CD4-positive, alpha-beta memory T cell (primary cell): ENCODE measurements around the gene PCDH15. TPM values are rescaled to one million over a fixed set of nuclear protein-coding genes. Genes with fewer than 3 reads are reported as not detected.

Experiments
- CTCF ChIA-PET: fragments of 350-600 bp; sonication (Branson Sonifier 250); formaldehyde crosslinking; loops from one replicate; lab custom pipeline; 2021; ENCODE audit warnings: inconsistent platforms; ENCODE audit not compliant: partially characterized antibody; lab: Charles Lee
- POLR2A ChIA-PET: fragments of 350-600 bp; sonication (Branson Sonifier 250); formaldehyde crosslinking; loops from one replicate; lab custom pipeline; 2021; ENCODE audit not compliant: partially characterized antibody; lab: Charles Lee
- DNase-seq, 5 donors: peaks; one replicate each; pipeline versions ENCODE4 v3.0.0 to v3.0.0-alpha.2; 2020 to 2022; ENCODE audit warnings: mixed read lengths in 1 of 5
- H3K27ac ChIP-seq: one replicate; pipeline ENCODE4 v1.7.0; 2013; ENCODE audit warnings: low read depth, low read length
- H3K27me3 ChIP-seq: 2 replicates; pipeline ENCODE4 v1.7.0; 2013; ENCODE audit warnings: mild to moderate bottlenecking, low read length, moderate library complexity; ENCODE audit not compliant: insufficient read depth
- H3K36me3 ChIP-seq: 2 replicates; pipeline ENCODE4 v1.7.0; 2013; ENCODE audit warnings: mild to moderate bottlenecking, low read length, moderate library complexity; ENCODE audit not compliant: insufficient read depth
- H3K4me1 ChIP-seq: 2 replicates; pipeline ENCODE4 v1.7.0; 2013; ENCODE audit warnings: mild to moderate bottlenecking, low read length, moderate library complexity; ENCODE audit not compliant: insufficient read depth
- H3K4me3 ChIP-seq, 2 donors: one replicate each; pipeline ENCODE4 v1.7.0; 2013; ENCODE audit warnings: low read length in 2 of 2, mild to moderate bottlenecking in 1 of 2
- H3K9me3 ChIP-seq, 2 donors: one replicate each; pipeline ENCODE4 v1.7.0; 2013; ENCODE audit warnings: low read length in 2 of 2, control low read depth in 1 of 2; ENCODE audit not compliant: control insufficient read depth in 1 of 2
- H3K27ac Mint-ChIP-seq, 7 donors: one replicate each; pipeline ENCODE4 v1.8.0; 2020 to 2021; ENCODE audit warnings: mixed read lengths in 7 of 7, mild to moderate bottlenecking in 6 of 7, inconsistent platforms in 3 of 7, moderate library complexity in 3 of 7
- H3K27me3 Mint-ChIP-seq, 2 donors: one replicate each; pipeline ENCODE4 v1.8.0; 2020 to 2021; ENCODE audit warnings: mixed read lengths in 2 of 2
- H3K36me3 Mint-ChIP-seq, 2 donors: one replicate each; pipeline ENCODE4 v1.8.0; 2020 to 2021; ENCODE audit warnings: mixed read lengths in 2 of 2, inconsistent platforms in 1 of 2, mild to moderate bottlenecking in 1 of 2
- H3K4me1 Mint-ChIP-seq, 4 donors: one replicate each; pipeline ENCODE4 v1.8.0; 2020 to 2021; ENCODE audit warnings: mixed read lengths in 4 of 4, mild to moderate bottlenecking in 1 of 4
- H3K4me3 Mint-ChIP-seq, 8 donors: one replicate each; pipeline ENCODE4 v1.8.0; 2020 to 2021; ENCODE audit warnings: mixed read lengths in 8 of 8, mild to moderate bottlenecking in 7 of 8, moderate library complexity in 6 of 8, inconsistent platforms in 3 of 8
- H3K9me3 Mint-ChIP-seq, 8 donors: one replicate each; pipeline ENCODE4 v1.8.0; 2020 to 2021; ENCODE audit warnings: mixed read lengths in 8 of 8, mild to moderate bottlenecking in 5 of 8, inconsistent platforms in 3 of 8, moderate library complexity in 1 of 8
- intact Hi-C: fragments of 100-400 bp; cut with micrococcal nuclease; formaldehyde crosslinking; loops from one replicate; pipeline ENCODE4 v1.15.1; 2023
- polyA plus RNA-seq, 2 donors: library from polyadenylated mRNA; unstranded; fragments of 300-500 nt; fragmentation: Illumina TruSeq; gene quantifications; one replicate each; pipeline ENCODE4 v1.2.3, GENCODE V29; 2021
- total RNA-seq, 2 experiments: library from RNA; stranded (reverse); gene quantifications; one replicate each; pipeline ENCODE4 v1.2.3, GENCODE V29; 2021

Gene PCDH15
- total and polyA plus RNA-seq, 4 experiments from 2014 or later = not detected

GRCh38 chr10:54501929-54502328 is 299.1 kb downstream of the PCDH15 start:
- CTCF ChIA-PET = no interaction called here

GRCh38 chr10:54496852-54497251 is 304.2 kb downstream of the PCDH15 start:
- no peaks in the 10 kb centered on the region for H3K36me3 Mint-ChIP-seq
- H3K4me1 ChIP-seq = no peaks in the 10 kb centered on the region
- H3K27me3 Mint-ChIP-seq = no peaks in the 10 kb centered on the region
- no peak overlapping the region for H3K4me3 Mint-ChIP-seq
- no peak overlapping the region for H3K4me3 ChIP-seq
- H3K9me3 ChIP-seq = peaks cover 0 to 4% of the 10 kb centered on the region in 2 donors
- no peaks in the 10 kb centered on the region for H3K4me1 Mint-ChIP-seq
- CTCF ChIA-PET = no interaction called here
- H3K27ac Mint-ChIP-seq = no peak overlapping the region
- H3K36me3 ChIP-seq = no peaks in the 10 kb centered on the region
- POLR2A ChIA-PET = no interaction called here
- no peak for DNase-seq
- H3K9me3 Mint-ChIP-seq = peaks cover 0 to 41% (median 21%) of the 10 kb centered on the region in 8 donors
- intact Hi-C loops = no loop called here
- no peaks in the 10 kb centered on the region for H3K27me3 ChIP-seq
- no peak overlapping the region for H3K27ac ChIP-seq

More at GRCh38 chr10:54501929-54502328, 299.1 kb downstream of the PCDH15 start:
- POLR2A ChIA-PET = no interaction called here
- Histone ChIP-seq H3K27ac (no peak overlapping the region), H3K9me3 (no peaks in the 10 kb centered on the region), H3K4me1 (no peaks in the 10 kb centered on the region), H3K36me3 (no peaks in the 10 kb centered on the region), H3K27me3 (no peaks in the 10 kb centered on the region), H3K4me3 (no peak overlapping the region)
- Mint-ChIP-seq H3K4me3 (no peak overlapping the region), H3K27ac (no peak overlapping the region), H3K9me3 (peaks cover 0 to 24% (median 15%) of the 10 kb centered on the region in 8 donors), H3K4me1 (no peaks in the 10 kb centered on the region), H3K27me3 (no peaks in the 10 kb centered on the region), H3K36me3 (no peaks in the 10 kb centered on the region)
- DNase-seq = no peak
- intact Hi-C loops = no loop called here

- Mint-ChIP-seq H3K36me3 (no peaks in the 10 kb centered on the region), H3K4me3 (no peak overlapping the region), H3K9me3 (peaks cover 2 to 25% (median 9%) of the 10 kb centered on the region in 8 donors), H3K27me3 (no peaks in the 10 kb centered on the region), H3K27ac (no peak overlapping the region), H3K4me1 (no peaks in the 10 kb centered on the region)
- no peak for DNase-seq
- ChIA-PET POLR2A (no interaction called here), CTCF (no interaction called here)
- intact Hi-C loops = no loop called here
- H3K4me1 ChIP-seq = no peaks in the 10 kb centered on the region
- H3K27ac ChIP-seq = no peak overlapping the region
- H3K36me3 ChIP-seq = no peaks in the 10 kb centered on the region
- peaks cover 0 to 5% of the 10 kb centered on the region in 2 donors for H3K9me3 ChIP-seq
- H3K4me3 ChIP-seq = no peak overlapping the region
- no peaks in the 10 kb centered on the region for H3K27me3 ChIP-seq
Observed at GRCh38 chr10:54487743-54488142, 313.3 kb downstream of the PCDH15 start.

- no peaks in the 10 kb centered on the region for H3K4me1 ChIP-seq
- peaks cover 2 to 21% (median 8%) of the 10 kb centered on the region in 8 donors for H3K9me3 Mint-ChIP-seq
- DNase-seq = no peak
Observed at GRCh38 chr10:54485971-54486370, 315.1 kb downstream of the PCDH15 start.

GRCh38 chr10:54484186-54484585 is 316.8 kb downstream of the PCDH15 start:
- intact Hi-C loops = no loop called here
- Histone ChIP-seq H3K27me3 (no peaks in the 10 kb centered on the region), H3K27ac (no peak overlapping the region), H3K9me3 (no peaks in the 10 kb centered on the region), H3K36me3 (no peaks in the 10 kb centered on the region), H3K4me3 (no peak overlapping the region), H3K4me1 (no peaks in the 10 kb centered on the region)
- no peak overlapping the region for H3K27ac Mint-ChIP-seq
- no peaks in the 10 kb centered on the region for H3K27me3 Mint-ChIP-seq
- peaks cover 0 to 19% (median 8%) of the 10 kb centered on the region in 8 donors for H3K9me3 Mint-ChIP-seq
- H3K36me3 Mint-ChIP-seq = no peaks in the 10 kb centered on the region
- ChIA-PET CTCF (no interaction called here), POLR2A (no interaction called here)
- no peaks in the 10 kb centered on the region for H3K4me1 Mint-ChIP-seq
- DNase-seq = no peak
- no peak overlapping the region for H3K4me3 Mint-ChIP-seq

More at GRCh38 chr10:54485971-54486370, 315.1 kb downstream of the PCDH15 start:
- intact Hi-C loops = no loop called here
- no peaks in the 10 kb centered on the region for H3K36me3 Mint-ChIP-seq
- ChIA-PET CTCF (no interaction called here), POLR2A (no interaction called here)
- no peaks in the 10 kb centered on the region for H3K27me3 Mint-ChIP-seq
- H3K27ac Mint-ChIP-seq = no peak overlapping the region
- H3K27ac ChIP-seq = no peak overlapping the region
- H3K9me3 ChIP-seq = no peaks in the 10 kb centered on the region
- H3K27me3 ChIP-seq = no peaks in the 10 kb centered on the region
- no peak overlapping the region for H3K4me3 ChIP-seq
- H3K4me1 Mint-ChIP-seq = no peaks in the 10 kb centered on the region
- no peaks in the 10 kb centered on the region for H3K36me3 ChIP-seq
- no peak overlapping the region for H3K4me3 Mint-ChIP-seq

GRCh38 chr10:54478601-54479000 is 322.4 kb downstream of the PCDH15 start:
- H3K9me3 ChIP-seq = no peaks in the 10 kb centered on the region
- H3K27ac ChIP-seq = no peak overlapping the region
- no peaks in the 10 kb centered on the region for H3K36me3 Mint-ChIP-seq
- POLR2A ChIA-PET = no interaction called here
- no peaks in the 10 kb centered on the region for H3K27me3 Mint-ChIP-seq
- H3K36me3 ChIP-seq = no peaks in the 10 kb centered on the region
- H3K4me1 Mint-ChIP-seq = no peaks in the 10 kb centered on the region
- H3K27ac Mint-ChIP-seq = no peak overlapping the region
- no peaks in the 10 kb centered on the region for H3K4me1 ChIP-seq
- H3K27me3 ChIP-seq = no peaks in the 10 kb centered on the region
- no peak overlapping the region for H3K4me3 Mint-ChIP-seq
- DNase-seq = no peak
- CTCF ChIA-PET = no interaction called here
- peaks cover 0 to 13% (median 0%) of the 10 kb centered on the region in 8 donors for H3K9me3 Mint-ChIP-seq
- no peak overlapping the region for H3K4me3 ChIP-seq
- intact Hi-C loops = no loop called here

- ChIA-PET POLR2A (no interaction called here), CTCF (no interaction called here)
- Mint-ChIP-seq H3K36me3 (no peaks in the 10 kb centered on the region), H3K27ac (no peak overlapping the region), H3K27me3 (no peaks in the 10 kb centered on the region), H3K4me1 (no peaks in the 10 kb centered on the region), H3K4me3 (no peak overlapping the region), H3K9me3 (peaks cover 0 to 13% (median 3%) of the 10 kb centered on the region in 8 donors)
- no peak overlapping the region for H3K4me3 ChIP-seq
- H3K27ac ChIP-seq = no peak overlapping the region
- no peak for DNase-seq
- no peaks in the 10 kb centered on the region for H3K9me3 ChIP-seq
- no peaks in the 10 kb centered on the region for H3K4me1 ChIP-seq
- H3K36me3 ChIP-seq = no peaks in the 10 kb centered on the region
- intact Hi-C loops = no loop called here
- H3K27me3 ChIP-seq = no peaks in the 10 kb centered on the region
Observed at GRCh38 chr10:54477738-54478137, 323.3 kb downstream of the PCDH15 start.

- intact Hi-C loops = no loop called here
- ChIA-PET CTCF (no interaction called here), POLR2A (no interaction called here)
- no peak overlapping the region for H3K4me3 Mint-ChIP-seq
- no peaks in the 10 kb centered on the region for H3K27me3 ChIP-seq
- H3K9me3 ChIP-seq = peaks cover 0 to 5% of the 10 kb centered on the region in 2 donors
- H3K4me1 ChIP-seq = no peaks in the 10 kb centered on the region
- no peaks in the 10 kb centered on the region for H3K4me1 Mint-ChIP-seq
- H3K27me3 Mint-ChIP-seq = no peaks in the 10 kb centered on the region
- H3K36me3 Mint-ChIP-seq = no peaks in the 10 kb centered on the region
- no peaks in the 10 kb centered on the region for H3K36me3 ChIP-seq
- no peak overlapping the region for H3K4me3 ChIP-seq
- peaks cover 2 to 11% (median 7%) of the 10 kb centered on the region in 8 donors for H3K9me3 Mint-ChIP-seq
- DNase-seq = no peak
- H3K27ac Mint-ChIP-seq = no peak overlapping the region
- no peak overlapping the region for H3K27ac ChIP-seq
Observed at GRCh38 chr10:54470324-54470631, 330.8 kb downstream of the PCDH15 start.
